ENCODE measurements around the gene RPL21. TPM values are rescaled to one million over a fixed set of nuclear protein-coding genes. Genes with fewer than 3 reads are reported as not detected.

The RPL21 gene
- total RNA-seq, 2 donors from 2014 or later: 424 to 949 TPM

GRCh38 chr13:27250833-27251165 lies 559 bp upstream of the RPL21 start:
- TF ChIP-seq CTCF (IDR thresholded peaks at IDR 0.05): no peak
- peak overlapping the region; percentile 95 to 96 for H3K27ac ChIP-seq
- H3K27me3 ChIP-seq: no peaks in the 10 kb centered on the region
- no peak for DNase-seq (ENCODE audit: low spot score)
- H3K4me1 ChIP-seq: peaks cover 0 to 43% of the 10 kb centered on the region in 2 donors
- H3K36me3 ChIP-seq: peaks cover 14% of the 10 kb centered on the region
- peak overlapping the region; percentile 90 to 99 for H3K4me3 ChIP-seq
- H3K9me3 ChIP-seq: no peaks in the 10 kb centered on the region

- H3K4me3 ChIP-seq: peak overlapping the region; percentile 90 to 99
- TF ChIP-seq CTCF (IDR thresholded peaks at IDR 0.05): no peak
- H3K27me3 ChIP-seq: no peaks in the 10 kb centered on the region
- H3K9me3 ChIP-seq: no peaks in the 10 kb centered on the region
- peaks cover 0 to 43% of the 10 kb centered on the region in 2 donors for H3K4me1 ChIP-seq
- H3K36me3 ChIP-seq: peaks cover 29% of the 10 kb centered on the region
- no peak for DNase-seq (ENCODE audit: low spot score)
- H3K27ac ChIP-seq: peak overlapping the region; percentile 95 to 96
Measured at GRCh38 chr13:27252467-27252866, 1.1 kb downstream of the RPL21 start.

DNA sequence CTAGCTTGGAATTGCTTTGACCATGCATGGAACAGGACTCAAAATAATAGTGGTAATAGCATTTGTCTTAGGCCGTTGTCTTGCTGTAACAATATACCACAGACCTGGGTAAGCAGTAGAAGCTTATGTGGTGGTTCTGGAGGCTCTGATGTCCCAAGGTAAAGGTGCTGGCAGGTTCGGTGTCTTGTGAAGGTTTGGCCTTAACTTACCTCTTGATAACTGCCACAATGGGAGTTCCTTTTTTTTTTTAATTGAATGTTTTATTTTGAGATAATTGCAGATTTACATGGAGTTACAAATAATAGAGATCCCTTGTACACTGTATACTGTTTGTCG lies 5.8 kb downstream of the RPL21 start:
- no peak for DNase-seq (ENCODE audit: low spot score)
- Histone ChIP-seq H3K9me3 (no peaks in the 10 kb centered on the region), H3K36me3 (peaks cover 52% of the 10 kb centered on the region), H3K4me1 (peaks cover 0 to 35% of the 10 kb centered on the region in 2 donors), H3K27ac (no peak overlapping the region), H3K27me3 (no peaks in the 10 kb centered on the region), H3K4me3 (no peak overlapping the region)
- no peak for TF ChIP-seq CTCF (IDR thresholded peaks at IDR 0.05)

- Histone ChIP-seq H3K36me3 (peaks cover 54% of the 10 kb centered on the region), H3K4me3 (no peak overlapping the region), H3K27me3 (no peaks in the 10 kb centered on the region), H3K9me3 (no peaks in the 10 kb centered on the region), H3K4me1 (peaks cover 0 to 29% of the 10 kb centered on the region in 2 donors), H3K27ac (no peak overlapping the region)
- TF ChIP-seq CTCF (IDR thresholded peaks at IDR 0.05): no peak
- no peak for DNase-seq (ENCODE audit: low spot score)
Measured at GRCh38 chr13:27257648-27258253, 6.4 kb downstream of the RPL21 start.

DNA sequence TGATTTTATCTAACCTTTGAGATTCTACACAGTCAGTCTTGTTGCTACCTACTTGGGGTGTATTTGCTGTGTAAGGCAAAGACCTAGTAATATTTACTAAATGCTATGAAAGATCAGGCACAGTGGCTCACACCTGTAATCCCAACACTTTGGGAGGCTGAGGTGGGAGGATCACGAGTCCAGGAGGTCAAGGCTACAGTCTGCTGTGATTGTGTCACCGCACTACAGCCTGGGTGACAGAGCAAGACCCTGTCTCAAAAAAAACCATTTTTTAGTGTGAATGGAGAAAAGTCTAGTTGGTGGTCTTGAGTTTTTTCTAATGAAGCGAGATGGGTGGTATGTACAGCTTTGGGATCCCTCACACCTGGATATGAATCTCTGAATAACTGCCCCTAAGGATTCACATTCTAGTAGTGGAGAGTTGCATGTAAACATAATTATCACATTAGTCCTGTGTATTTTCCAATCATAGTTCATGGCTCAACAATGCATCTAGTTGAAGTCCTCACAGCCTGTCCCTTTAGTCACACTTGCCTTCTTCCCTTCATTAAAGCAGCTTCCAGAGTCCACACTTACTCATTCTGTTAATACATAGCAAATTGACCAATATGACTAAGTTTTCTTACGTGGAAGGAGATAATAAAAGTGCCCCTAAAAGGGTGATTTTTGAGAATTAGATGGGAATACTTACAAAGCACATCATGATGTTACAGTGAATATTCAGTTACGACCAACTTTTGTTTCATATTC lies 7.5 kb downstream of the RPL21 start:
- Histone ChIP-seq H3K27me3 (no peaks in the 10 kb centered on the region), H3K36me3 (peaks cover 54% of the 10 kb centered on the region), H3K4me1 (peaks cover 0 to 22% of the 10 kb centered on the region in 2 donors), H3K27ac (no peak overlapping the region), H3K9me3 (no peaks in the 10 kb centered on the region), H3K4me3 (no peak overlapping the region)
- DNase-seq (ENCODE audit: low spot score): no peak
- TF ChIP-seq CTCF (IDR thresholded peaks at IDR 0.05): no peak
